HepG2 (cell line): ENCODE data around the gene CAD. TPM values are rescaled to one million over a fixed set of nuclear protein-coding genes. Genes with fewer than 3 reads are reported as not detected.

Source experiments
- CTCF ChIP-seq: sonication (generic); formaldehyde crosslinking; IDR thresholded peaks from 2 replicates; pipeline ENCODE4 v1.5.0; 2020; ENCODE audit warnings: mild to moderate bottlenecking, missing genetic modification reagents, moderate library complexity
- GFI1 ChIP-seq: sonication (generic); formaldehyde crosslinking; IDR thresholded peaks from 2 replicates; pipeline ENCODE4 v1.5.0; 2020; ENCODE audit warnings: missing genetic modification reagents, mild to moderate bottlenecking, borderline replicate concordance
- MIER3 ChIP-seq: IDR thresholded peaks from 2 replicates; pipeline ENCODE4 v1.6.1; 2016; ENCODE audit warnings: missing compliant biosample characterization, borderline replicate concordance
- NR2F6 ChIP-seq, 2 experiments: IDR thresholded peaks; 2 replicates each; pipeline ENCODE4 v1.6.1; 2016; ENCODE audit warnings: antibody characterized with exemption in 1 of 2, mild to moderate bottlenecking in 1 of 2
- RBM39 ChIP-seq: fragments of 200-400 bp; formaldehyde crosslinking; IDR thresholded peaks from one replicate; pipeline ENCODE4 v1.6.1; 2018; ENCODE audit warnings: antibody characterized with exemption, mild to moderate bottlenecking, low read depth, low read length; ENCODE audit not compliant: poor library complexity, severe bottlenecking
- SALL1 ChIP-seq: sonication (generic); formaldehyde crosslinking; IDR thresholded peaks from 2 replicates; pipeline ENCODE4 v1.8.0; 2022; ENCODE audit warnings: mild to moderate bottlenecking, missing genetic modification reagents
- SIX1 ChIP-seq: sonication (generic); formaldehyde crosslinking; IDR thresholded peaks from 2 replicates; pipeline ENCODE4 v1.4.0; 2020; ENCODE audit warnings: missing genetic modification reagents, borderline replicate concordance
- SPEN ChIP-seq: sonication (generic); formaldehyde crosslinking; IDR thresholded peaks from 2 replicates; pipeline ENCODE4 v1.5.1; 2020; ENCODE audit warnings: low read depth, mild to moderate bottlenecking, missing genetic modification reagents
- STAG1 ChIP-seq: sonication (generic); formaldehyde crosslinking; IDR thresholded peaks from 2 replicates; pipeline ENCODE4 v1.4.0; 2020; ENCODE audit warnings: missing genetic modification reagents
- SUZ12 ChIP-seq: fragments of 150-350 bp; IDR thresholded peaks from 2 replicates; pipeline ENCODE4 v1.6.1; 2014; ENCODE audit warnings: low read depth, low read length
- THRA ChIP-seq: sonication (generic); formaldehyde crosslinking; IDR thresholded peaks from 2 replicates; pipeline ENCODE4 v1.4.0; 2020; ENCODE audit warnings: missing genetic modification reagents, borderline replicate concordance
- U2AF2 ChIP-seq: fragments of 200-400 bp; formaldehyde crosslinking; IDR thresholded peaks from 2 replicates; pipeline ENCODE4 v1.6.1; 2017; ENCODE audit warnings: low read depth, mild to moderate bottlenecking, low read length
- WIZ ChIP-seq: sonication (generic); formaldehyde crosslinking; IDR thresholded peaks from 2 replicates; pipeline ENCODE4 v1.5.1; 2020; ENCODE audit warnings: mild to moderate bottlenecking, missing genetic modification reagents
- ZFP91 ChIP-seq: sonication (generic); formaldehyde crosslinking; IDR thresholded peaks from 2 replicates; pipeline ENCODE4 v1.9.0; 2022; ENCODE audit warnings: missing genetic modification reagents, mild to moderate bottlenecking, borderline replicate concordance
- ZMYM3 ChIP-seq: sonication (generic); formaldehyde crosslinking; IDR thresholded peaks from 2 replicates; pipeline ENCODE4 v1.5.1; 2020; ENCODE audit warnings: mild to moderate bottlenecking, missing genetic modification reagents
- ZNF230 ChIP-seq: sonication (generic); formaldehyde crosslinking; IDR thresholded peaks from 2 replicates; pipeline ENCODE4 v1.4.0; 2020; ENCODE audit warnings: mild to moderate bottlenecking, missing genetic modification reagents
- ZNF292 ChIP-seq: sonication (generic); formaldehyde crosslinking; IDR thresholded peaks from 2 replicates; pipeline ENCODE4 v1.8.1; 2022; ENCODE audit warnings: mild to moderate bottlenecking, low read depth, missing genetic modification reagents, borderline replicate concordance
- ZNF513 ChIP-seq: sonication (generic); formaldehyde crosslinking; conservative IDR thresholded peaks from 2 replicates; pipeline ENCODE4 v1.5.0; 2020; ENCODE audit warnings: missing genetic modification reagents
- ZNF747 ChIP-seq: sonication (generic); formaldehyde crosslinking; IDR thresholded peaks from 2 replicates; pipeline ENCODE4 v1.8.1; 2023; ENCODE audit warnings: missing genetic modification reagents, mild to moderate bottlenecking, borderline replicate concordance
- ZNF768 ChIP-seq: sonication (generic); formaldehyde crosslinking; IDR thresholded peaks from 2 replicates; pipeline ENCODE4 v1.4.0; 2020; ENCODE audit warnings: missing genetic modification reagents
- polyA plus RNA-seq, 8 experiments: library from polyadenylated mRNA; depleted of rRNA in 3 of 8; stranded (reverse) in 7 of 8; unstranded in 1 of 8; fragments of >200 nt; fragmentation: Illumina TruSeq in 4 of 8; extraction: Trizol in 4 of 8; gene quantifications; 2 replicates each; pipeline versions ENCODE4 v1.2.1 to v1.2.3, GENCODE V29; 2011 to 2016; ENCODE audit warnings: low read depth in 4 of 8, missing spikeins in 1 of 8, mixed read lengths in 1 of 8; ENCODE audit not compliant: insufficient read depth in 1 of 8
- total RNA-seq, 5 experiments: library from RNA; depleted of rRNA; stranded (reverse); fragments of >200 nt; fragmentation: Illumina TruSeq; extraction: Trizol; gene quantifications; 2 replicates each; pipeline ENCODE4 v1.2.3, GENCODE V29; 2016; ENCODE audit warnings: low read depth in 1 of 5

CAD gene
- total and polyA plus RNA-seq, 2 of the 13 experiments (the other 11 are each of a cell fraction or from before 2014, with no cell fraction given): 21.7 to 37.0 TPM

DNA sequence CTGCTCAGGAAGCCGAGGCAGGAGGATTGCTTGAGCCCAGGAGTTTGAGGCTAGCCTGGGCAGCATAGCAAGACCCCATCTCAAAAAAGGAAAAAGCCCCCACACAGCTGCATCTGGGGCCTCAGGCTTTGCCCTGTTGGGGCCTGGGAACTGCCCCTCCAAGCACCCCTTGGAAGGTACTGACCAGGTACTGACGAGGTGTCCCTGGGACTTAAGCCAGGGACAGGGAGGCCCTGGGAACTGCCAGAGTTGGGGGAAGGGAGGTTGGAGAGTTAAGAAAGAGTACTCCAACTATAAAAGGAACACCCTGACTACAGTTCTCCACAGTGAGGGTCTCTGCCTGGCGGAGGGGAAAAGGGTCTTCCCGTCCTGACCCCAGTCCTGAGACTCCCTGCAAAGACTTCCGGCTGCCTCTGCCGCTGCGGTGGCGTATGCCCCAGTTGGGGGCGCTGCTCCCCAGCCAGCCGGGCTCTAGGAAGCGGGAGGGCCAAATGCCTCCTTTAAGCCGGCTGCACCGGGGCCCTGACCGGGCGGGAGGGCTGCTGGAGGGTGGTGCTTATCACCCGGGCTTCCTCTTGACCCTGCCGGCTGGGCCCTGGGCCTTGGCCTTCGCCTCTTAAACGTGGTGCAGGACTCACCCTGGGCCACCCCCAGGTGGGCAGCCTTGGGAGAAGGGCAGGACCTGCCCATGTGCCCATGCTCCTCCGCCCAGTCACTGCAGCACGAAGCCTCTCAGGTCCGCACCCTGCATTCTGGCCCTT, 32.9 kb downstream of the CAD start (continued):
- peak; percentile 60; the same call in 1 of the 2 replicates for TF ChIP-seq THRA
- TF ChIP-seq RBM39: peak; percentile 63
- TF ChIP-seq SPEN: peak; percentile 75
- 0 out of 2 replicates have a peak, but pooled peaks have one; percentile 55 for TF ChIP-seq WIZ
- TF ChIP-seq SALL1 (CRISPR knock-in tag): peak; percentile 79
- peak; percentile 64; the same call in 1 of the 2 replicates for TF ChIP-seq MIER3 (CRISPR knock-in tag)
- TF ChIP-seq NR2F6 (IDR thresholded peaks at IDR 0.05): peak; percentile 35; the same call in 1 of the 2 replicates
- peak; percentile 50; the same call in 1 of the 2 replicates for TF ChIP-seq NR2F6 (CRISPR knock-in tag; IDR thresholded peaks at IDR 0.05)
- peak; percentile 62; the same call in 1 of the 2 replicates for TF ChIP-seq GFI1 (CRISPR knock-in tag)
- peak; percentile 45; the same call in 1 of the 2 replicates for TF ChIP-seq ZMYM3 (CRISPR knock-in tag)
- no peak for TF ChIP-seq ZNF513
- TF ChIP-seq CTCF (CRISPR knock-in tag): peak; percentile 99
- no peak for TF ChIP-seq SIX1 (CRISPR knock-in tag)
- peak; percentile 91 for TF ChIP-seq STAG1 (CRISPR knock-in tag)
- TF ChIP-seq ZNF747 (CRISPR knock-in tag): peak; percentile 78; the same call in 1 of the 2 replicates
- TF ChIP-seq ZNF230 (CRISPR knock-in tag): 0 out of 2 replicates have a peak, but pooled peaks have one; percentile 78
- TF ChIP-seq U2AF2: no peak
- TF ChIP-seq ZNF768 (CRISPR knock-in tag): peak; percentile 66; the same call in 1 of the 2 replicates
- TF ChIP-seq ZFP91 (CRISPR knock-in tag): peak; percentile 79
- TF ChIP-seq SUZ12: no peak
- peak; percentile 74; the same call in 1 of the 2 replicates for TF ChIP-seq ZNF292 (CRISPR knock-in tag)
